GM23338 (cell line): ENCODE measurements around the gene GNB1L.

ENCODE experiments used
- EZH2 ChIP-seq: fragments of 200-600 bp; sonication (generic); IDR thresholded peaks from one replicate; pipeline ENCODE4 v1.8.0; 2017; ENCODE audit warnings: antibody characterized with exemption, mild to moderate bottlenecking, low read depth; ENCODE audit not compliant: unreplicated experiment
- NANOG ChIP-seq: IDR thresholded peaks from 2 replicates; pipeline ENCODE4 v1.6.1; 2016; ENCODE audit warnings: antibody characterized with exemption, borderline replicate concordance
- STAT1 ChIP-seq: IDR thresholded peaks from one replicate; pipeline ENCODE4 v1.6.1; 2016; ENCODE audit warnings: antibody characterized with exemption; ENCODE audit not compliant: unreplicated experiment
- TF ChIP-seq, protein P1 (sequence below), 2 experiments: fragments of 200-600 bp in 1 of 2; sonication (generic) in 1 of 2; conservative IDR thresholded peaks; 2 replicates each; pipeline versions ENCODE4 v1.5.1 to v1.6.1; 2016 to 2017; ENCODE audit warnings: antibody characterized with exemption in 2 of 2, low read depth in 2 of 2, mild to moderate bottlenecking in 2 of 2, moderate library complexity in 1 of 2
- TF ChIP-seq, protein P2 (sequence below): IDR thresholded peaks from one replicate; pipeline ENCODE4 v1.6.1; 2018; ENCODE audit warnings: antibody characterized with exemption; ENCODE audit not compliant: unreplicated experiment

DNA sequence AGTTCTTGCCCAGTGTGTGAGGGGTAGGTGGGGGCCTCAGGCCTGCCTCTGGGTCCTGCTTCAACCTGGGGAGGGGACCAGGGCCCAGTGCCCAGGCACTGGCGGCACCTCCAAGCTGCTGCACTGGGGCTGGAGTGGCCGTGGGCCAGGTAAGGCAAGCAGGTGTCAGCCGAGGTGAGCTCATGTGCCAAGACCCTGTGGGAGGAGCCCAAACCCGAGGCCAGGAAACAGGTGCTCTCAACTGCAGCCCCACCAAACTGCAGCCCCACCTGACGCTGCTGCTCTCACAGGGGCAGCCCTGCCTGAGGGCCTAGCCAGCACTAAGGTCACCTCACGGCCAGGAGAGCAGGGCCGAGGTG lies 18.1 kb upstream of the GNB1L start:
- TF ChIP-seq, protein P1, sequence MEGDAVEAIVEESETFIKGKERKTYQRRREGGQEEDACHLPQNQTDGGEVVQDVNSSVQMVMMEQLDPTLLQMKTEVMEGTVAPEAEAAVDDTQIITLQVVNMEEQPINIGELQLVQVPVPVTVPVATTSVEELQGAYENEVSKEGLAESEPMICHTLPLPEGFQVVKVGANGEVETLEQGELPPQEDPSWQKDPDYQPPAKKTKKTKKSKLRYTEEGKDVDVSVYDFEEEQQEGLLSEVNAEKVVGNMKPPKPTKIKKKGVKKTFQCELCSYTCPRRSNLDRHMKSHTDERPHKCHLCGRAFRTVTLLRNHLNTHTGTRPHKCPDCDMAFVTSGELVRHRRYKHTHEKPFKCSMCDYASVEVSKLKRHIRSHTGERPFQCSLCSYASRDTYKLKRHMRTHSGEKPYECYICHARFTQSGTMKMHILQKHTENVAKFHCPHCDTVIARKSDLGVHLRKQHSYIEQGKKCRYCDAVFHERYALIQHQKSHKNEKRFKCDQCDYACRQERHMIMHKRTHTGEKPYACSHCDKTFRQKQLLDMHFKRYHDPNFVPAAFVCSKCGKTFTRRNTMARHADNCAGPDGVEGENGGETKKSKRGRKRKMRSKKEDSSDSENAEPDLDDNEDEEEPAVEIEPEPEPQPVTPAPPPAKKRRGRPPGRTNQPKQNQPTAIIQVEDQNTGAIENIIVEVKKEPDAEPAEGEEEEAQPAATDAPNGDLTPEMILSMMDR (conservative IDR thresholded peaks at IDR 0.05; ENCODE audit: low read depth in 2 of 2), result no peak
- TF ChIP-seq NANOG, result no peak
- TF ChIP-seq, protein P2, sequence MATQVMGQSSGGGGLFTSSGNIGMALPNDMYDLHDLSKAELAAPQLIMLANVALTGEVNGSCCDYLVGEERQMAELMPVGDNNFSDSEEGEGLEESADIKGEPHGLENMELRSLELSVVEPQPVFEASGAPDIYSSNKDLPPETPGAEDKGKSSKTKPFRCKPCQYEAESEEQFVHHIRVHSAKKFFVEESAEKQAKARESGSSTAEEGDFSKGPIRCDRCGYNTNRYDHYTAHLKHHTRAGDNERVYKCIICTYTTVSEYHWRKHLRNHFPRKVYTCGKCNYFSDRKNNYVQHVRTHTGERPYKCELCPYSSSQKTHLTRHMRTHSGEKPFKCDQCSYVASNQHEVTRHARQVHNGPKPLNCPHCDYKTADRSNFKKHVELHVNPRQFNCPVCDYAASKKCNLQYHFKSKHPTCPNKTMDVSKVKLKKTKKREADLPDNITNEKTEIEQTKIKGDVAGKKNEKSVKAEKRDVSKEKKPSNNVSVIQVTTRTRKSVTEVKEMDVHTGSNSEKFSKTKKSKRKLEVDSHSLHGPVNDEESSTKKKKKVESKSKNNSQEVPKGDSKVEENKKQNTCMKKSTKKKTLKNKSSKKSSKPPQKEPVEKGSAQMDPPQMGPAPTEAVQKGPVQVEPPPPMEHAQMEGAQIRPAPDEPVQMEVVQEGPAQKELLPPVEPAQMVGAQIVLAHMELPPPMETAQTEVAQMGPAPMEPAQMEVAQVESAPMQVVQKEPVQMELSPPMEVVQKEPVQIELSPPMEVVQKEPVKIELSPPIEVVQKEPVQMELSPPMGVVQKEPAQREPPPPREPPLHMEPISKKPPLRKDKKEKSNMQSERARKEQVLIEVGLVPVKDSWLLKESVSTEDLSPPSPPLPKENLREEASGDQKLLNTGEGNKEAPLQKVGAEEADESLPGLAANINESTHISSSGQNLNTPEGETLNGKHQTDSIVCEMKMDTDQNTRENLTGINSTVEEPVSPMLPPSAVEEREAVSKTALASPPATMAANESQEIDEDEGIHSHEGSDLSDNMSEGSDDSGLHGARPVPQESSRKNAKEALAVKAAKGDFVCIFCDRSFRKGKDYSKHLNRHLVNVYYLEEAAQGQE, result no peak
- TF ChIP-seq EZH2, result no peak
- TF ChIP-seq STAT1, result no peak
